GM19025 (cell line): ENCODE data around the gene PLEKHN1.
"Not testable (repeated sequence)": the region's sequence is repeated elsewhere in the genome, so short reads cannot be mapped to it uniquely, and the experiment has no call there.

Experiments
- ATAC-seq: cut with Tn5 transposase; IDR thresholded peaks from one replicate; pipeline ENCODE4 v1.9.1; 2021; ENCODE audit warnings: mild to moderate bottlenecking, low read depth, moderate library complexity; ENCODE audit not compliant: unreplicated experiment

PLEKHN1 gene

DNA sequence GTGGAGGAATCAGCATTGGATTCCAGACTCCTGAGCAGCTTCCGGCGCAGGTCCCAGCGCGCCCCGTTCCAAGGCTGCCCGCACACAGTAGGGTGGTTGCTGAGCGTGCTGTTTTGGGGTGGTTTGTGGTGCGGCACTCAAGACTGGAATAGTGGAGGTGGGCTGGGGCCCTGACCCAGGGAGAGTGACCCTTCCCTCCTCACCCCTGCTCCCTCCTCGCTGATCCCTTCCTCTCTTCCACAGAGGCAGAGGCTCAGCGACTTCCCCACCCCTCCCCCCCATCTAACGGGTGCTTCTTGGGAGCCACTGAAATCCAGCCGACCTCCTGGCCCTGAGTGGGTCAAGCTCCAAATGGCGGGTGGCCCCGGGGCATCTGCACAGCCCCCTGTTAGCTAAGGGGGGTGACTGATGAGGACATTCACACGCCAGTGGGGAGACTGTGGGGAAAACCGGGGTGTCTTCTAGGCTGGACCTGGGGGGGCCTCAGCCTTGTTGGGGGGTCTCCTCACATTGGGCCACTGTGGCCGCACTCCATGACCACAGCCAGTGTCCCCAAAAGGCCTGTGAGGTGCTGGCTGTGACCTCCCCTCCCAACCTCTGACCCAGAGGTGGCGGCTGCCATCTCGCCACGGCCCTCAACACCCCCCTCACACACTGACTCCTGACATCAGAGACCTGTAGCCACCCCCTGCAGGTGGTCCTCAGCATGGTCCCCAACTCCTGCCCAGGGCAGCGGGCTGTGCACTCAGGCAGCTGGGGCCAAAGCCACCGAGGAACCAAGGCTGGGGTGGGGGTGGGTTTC is 37.5 kb downstream of the PLEKHN1 start:
- no peak for ATAC-seq

DNA sequence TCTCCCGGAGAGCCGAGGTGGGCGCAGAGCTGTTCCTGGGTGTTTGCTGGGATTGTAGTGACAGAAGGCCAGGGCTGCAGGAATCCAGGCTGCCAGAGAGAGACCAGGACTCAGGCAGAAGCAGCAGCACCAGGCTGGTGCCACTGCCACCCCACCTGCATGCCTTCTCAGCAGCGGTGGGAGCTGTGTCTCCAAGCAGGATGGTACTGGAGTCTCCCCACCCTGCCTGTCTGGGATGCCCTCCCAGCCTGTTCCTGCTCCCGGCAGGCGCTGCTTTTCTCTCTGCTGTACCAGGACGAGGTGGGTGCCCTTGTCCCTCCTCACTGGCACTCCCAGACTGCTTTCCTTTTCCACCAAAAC is 38.1 kb downstream of the PLEKHN1 start:
- no peak for ATAC-seq

DNA sequence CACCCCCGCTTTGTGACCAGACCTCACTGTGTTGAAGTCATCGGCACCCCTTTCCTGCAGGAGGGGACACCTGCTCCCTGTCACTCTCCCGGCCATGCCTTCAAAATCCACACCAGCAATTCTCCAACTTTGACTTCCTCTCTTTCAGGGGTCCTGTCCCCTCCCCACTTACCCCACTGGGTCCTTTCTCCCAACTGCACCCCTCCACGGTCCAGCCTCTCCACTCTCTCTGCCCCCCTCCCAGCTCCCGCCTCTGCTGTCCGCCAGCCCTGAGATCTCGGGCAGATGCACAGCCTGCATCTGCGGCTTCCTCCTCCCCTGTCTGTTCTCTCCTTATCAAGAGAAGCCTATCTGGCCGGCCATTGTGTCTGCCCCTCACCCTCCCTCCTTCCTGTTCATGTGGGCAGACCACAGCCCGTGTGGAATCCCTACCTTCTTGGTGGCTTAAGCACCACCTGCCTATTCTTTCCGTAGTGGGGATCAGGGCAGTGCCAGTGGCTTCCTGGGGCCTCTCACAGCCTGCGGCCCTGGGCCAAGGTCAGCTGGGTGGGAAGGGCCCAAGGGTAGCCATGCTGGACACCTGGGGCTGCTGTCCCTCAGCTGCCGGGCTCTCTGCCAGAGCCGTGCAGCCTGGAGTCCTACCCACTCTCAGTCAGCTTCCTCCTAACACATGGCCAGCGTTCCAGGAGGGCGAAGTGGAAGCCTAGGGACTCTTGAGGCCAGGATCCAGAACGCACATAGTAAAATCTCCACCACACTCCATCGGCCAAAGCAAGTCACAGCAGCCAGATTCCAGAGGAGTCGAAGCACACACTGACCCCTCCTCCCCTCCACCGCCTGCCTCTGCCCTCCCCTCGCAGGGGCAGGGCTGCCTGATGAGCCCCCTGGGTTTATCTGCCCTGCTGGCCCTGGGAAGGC is 38.8 kb downstream of the PLEKHN1 start:
- no peak for ATAC-seq

DNA sequence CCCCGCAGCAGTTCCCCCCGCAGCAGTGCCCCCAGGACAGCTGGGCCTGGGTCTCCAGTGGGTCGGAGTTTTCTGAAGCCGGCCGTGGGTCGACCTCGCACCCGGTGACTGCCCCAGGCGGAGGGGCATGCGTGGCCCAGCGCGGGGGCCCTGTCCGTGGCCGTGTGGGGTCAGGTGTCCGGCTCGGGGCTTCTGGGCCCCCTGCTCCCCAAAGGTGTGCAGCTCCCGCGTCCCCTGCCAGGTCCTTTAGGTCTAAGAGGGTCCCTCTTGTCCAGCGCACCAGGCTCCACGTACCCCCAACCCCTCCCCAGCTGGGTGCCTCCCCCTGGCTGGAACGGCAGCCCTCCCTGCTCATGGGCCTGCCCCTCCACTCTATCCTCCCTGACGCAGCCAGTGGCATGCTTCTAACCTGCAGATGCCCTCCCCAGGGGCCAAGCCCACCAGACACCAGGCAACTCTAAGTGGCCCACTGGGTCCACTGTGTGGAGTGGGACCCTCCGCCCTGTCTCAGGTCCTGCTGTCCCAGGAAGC is 39.6 kb downstream of the PLEKHN1 start:
- no peak for ATAC-seq

DNA sequence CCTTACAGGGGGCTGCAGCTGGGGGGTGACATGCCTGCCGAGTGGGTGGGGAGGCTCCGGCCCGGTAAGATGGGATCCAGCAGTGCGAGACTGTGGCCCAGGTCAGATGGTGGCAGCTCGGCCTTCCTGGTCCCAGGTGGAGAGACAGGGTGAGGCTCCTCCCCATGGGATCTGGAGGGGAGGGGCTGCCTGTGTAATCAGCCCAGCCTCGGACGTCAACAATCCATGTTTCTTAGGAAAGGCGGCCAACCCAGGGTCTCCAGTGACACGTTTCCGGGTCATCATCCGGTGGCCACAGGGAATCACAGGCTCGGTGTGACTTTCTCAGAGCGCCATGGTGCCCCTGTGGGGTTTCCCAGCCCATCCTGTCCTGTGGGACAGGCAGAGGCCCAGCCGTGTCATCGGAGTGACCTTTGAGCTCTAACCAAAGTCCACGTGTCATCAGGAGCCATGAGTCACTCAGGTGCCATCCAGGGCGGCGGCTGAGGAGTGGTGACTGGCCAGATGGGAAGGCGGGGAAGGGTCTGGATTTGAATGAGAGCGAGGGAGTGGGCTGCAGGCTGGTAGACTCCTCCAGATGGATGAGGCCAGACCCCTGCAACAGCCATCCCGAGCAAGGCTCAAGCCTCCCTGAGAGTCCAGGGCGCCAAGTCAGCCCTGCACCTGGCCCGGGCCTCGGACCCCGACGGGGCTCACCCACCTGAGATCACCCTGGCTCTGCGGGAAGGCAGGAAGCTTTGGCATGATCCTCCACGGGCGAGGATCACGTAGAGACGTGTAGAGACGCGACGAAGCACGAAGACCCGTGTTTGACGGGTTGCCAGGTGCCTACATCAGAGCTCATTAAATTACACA is 40.2 kb downstream of the PLEKHN1 start:
- ATAC-seq: no peak

DNA sequence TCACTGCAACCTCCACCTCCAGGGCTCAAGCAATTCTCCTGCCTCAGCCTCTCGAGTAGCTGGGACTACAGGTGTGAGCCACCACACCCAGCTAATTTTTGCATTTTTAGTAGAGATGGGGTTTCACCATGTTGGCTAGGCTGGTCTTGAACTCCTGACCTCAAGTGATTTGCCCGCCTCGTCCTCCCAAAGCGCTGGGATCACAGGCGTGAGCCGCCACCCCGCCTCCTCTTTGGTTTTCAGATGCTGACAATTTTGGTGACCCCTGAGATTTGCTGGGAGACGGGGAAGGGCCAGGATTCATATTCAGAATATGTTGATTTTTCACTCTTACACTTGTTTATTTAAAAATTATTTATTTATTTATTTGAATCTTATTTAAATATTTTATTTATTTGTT is 43.8 kb downstream of the PLEKHN1 start:
- not testable (repeated sequence) for ATAC-seq

DNA sequence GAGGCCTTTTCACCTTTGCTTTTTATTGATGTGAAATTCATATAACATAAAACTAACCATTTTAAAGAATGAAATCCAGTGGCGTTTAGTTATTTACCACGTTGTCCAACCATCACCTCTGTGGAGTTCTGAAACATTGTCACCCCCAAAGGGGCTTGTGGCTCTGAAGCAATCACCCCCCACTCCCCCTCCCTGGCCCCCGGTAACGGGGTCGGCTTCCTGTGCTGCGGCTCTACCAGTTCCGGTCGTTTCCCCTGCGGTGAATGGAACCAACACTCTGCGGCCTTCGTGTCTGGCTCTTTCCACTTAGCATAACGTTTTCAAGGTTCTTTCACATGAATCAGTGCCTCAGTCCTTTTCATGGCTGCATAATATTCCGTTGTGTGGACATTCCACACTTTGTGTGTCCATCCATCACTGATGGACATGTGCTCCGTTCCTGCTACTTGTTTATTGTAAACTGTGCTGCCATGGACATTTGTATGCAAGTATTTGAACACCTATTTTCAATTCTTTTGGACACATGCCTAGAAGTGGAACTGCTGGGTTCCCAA is 45.2 kb downstream of the PLEKHN1 start:
- no peak for ATAC-seq

DNA sequence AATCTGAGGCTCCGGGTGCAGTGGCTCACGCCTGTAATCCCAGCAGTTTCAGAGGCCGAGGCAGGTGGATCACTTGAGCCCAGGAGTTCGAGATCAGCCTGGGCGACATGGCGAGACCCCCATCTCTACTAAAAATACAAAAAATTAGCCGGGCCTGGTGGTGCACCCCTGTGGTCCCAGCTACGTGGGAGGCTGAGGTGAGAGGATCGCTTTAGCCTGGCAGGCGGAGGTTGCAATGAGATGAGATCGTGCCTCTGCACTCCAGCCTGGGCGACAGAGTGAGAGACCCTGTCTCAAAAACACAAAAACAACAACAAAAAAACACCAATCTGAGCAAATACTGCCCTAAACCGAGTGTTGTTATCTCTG is 46.4 kb downstream of the PLEKHN1 start:
- not testable (repeated sequence) for ATAC-seq

DNA sequence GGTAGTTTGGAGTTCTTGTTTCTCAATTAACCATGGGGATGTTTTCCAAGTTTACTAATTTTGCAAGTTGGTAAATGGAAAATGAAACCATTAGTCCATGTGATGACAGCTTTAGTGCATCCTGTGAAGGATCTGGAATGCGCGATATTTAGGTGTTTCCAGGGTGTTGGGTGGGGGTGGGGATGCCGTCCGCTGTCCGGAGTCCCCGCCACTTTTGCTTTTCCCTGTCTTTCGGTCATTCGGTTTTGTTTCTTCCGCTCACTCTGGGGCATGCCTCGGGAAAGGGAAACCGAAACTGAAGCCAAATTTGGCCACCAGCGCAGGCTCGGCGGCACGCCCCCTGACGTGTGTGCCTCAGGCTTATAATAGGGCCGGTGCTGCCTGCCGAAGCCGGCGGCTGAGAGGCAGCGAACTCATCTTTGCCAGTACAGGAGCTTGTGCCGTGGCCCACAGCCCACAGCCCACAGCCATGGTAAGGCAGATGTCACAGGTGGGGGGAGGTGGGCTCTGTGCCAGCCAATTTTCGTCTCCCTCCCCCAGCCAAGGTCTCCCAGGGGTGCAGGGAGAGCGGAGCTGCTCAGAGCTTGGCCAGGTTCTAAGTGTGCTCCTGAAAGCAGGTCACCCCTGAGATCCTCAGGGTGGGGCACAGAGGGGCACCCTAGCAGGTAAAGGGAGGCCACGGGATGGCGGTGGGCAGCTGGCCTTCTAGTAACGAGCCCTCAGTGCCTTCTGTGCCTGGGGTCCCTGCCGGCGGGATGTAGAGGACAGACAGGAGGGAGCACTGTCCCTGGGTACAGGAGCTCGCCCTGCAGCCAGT is 47.0 kb downstream of the PLEKHN1 start, which contains the start of gene ISG15:
TSS of gene ISG15 (plus strand) at position 393 of the 817 bp plus-strand sequence. CDS start at position 470, 77 bp downstream.
- ATAC-seq: no peak

DNA sequence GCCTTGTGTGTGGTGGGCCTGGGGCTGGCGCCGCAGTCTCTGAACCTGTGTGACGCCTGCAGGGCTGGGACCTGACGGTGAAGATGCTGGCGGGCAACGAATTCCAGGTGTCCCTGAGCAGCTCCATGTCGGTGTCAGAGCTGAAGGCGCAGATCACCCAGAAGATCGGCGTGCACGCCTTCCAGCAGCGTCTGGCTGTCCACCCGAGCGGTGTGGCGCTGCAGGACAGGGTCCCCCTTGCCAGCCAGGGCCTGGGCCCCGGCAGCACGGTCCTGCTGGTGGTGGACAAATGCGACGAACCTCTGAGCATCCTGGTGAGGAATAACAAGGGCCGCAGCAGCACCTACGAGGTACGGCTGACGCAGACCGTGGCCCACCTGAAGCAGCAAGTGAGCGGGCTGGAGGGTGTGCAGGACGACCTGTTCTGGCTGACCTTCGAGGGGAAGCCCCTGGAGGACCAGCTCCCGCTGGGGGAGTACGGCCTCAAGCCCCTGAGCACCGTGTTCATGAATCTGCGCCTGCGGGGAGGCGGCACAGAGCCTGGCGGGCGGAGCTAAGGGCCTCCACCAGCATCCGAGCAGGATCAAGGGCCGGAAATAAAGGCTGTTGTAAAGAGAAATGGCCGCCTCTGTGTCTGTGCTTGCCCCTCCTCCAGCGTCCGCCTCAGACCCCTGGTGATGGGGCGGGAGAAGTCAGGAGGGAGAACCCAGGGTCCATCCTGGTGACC is 47.8 kb downstream of the PLEKHN1 start:
- no peak for ATAC-seq

DNA sequence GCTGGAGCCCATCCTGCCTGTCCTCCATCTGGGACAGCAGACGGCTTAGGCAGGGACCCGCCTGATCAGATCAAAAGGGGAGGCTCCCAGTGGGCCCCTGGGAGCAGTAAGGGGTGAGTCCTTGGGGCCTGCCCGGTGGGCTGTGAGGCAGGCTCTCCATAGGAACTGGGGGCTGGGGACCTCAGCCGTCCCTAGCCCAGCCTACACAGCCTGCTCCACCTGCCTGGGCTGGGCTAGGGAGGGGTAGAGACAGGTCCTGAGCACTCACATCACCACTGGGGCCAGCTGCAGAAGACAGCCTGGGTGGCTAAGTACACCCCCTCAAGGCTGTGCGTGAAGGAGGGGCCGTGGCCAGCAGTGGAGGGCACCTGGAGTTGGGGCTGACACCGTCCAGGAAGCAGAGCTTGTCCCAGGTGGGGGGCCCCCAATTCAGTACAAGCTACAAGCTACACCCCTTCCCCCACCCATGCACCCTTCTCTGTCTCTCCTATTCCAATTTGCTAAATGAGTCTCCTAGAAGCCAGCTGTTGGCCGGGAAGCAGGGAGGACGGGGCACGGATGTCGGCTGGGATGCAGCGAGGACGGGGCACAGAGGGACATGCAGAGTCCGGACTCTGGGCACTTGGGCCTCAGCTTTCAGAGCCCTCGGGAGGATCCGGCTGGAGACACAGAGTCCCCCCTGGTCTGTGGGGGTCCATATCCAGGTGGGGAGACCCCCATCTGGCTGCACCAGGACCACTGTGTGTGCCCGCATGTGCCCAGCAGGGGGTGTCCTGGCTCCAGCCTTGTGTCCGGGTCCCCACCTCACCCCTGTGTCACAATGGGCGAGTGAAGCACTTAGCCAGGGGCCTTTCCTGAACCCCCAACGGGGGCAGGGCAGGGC is 48.8 kb downstream of the PLEKHN1 start:
- no peak for ATAC-seq

DNA sequence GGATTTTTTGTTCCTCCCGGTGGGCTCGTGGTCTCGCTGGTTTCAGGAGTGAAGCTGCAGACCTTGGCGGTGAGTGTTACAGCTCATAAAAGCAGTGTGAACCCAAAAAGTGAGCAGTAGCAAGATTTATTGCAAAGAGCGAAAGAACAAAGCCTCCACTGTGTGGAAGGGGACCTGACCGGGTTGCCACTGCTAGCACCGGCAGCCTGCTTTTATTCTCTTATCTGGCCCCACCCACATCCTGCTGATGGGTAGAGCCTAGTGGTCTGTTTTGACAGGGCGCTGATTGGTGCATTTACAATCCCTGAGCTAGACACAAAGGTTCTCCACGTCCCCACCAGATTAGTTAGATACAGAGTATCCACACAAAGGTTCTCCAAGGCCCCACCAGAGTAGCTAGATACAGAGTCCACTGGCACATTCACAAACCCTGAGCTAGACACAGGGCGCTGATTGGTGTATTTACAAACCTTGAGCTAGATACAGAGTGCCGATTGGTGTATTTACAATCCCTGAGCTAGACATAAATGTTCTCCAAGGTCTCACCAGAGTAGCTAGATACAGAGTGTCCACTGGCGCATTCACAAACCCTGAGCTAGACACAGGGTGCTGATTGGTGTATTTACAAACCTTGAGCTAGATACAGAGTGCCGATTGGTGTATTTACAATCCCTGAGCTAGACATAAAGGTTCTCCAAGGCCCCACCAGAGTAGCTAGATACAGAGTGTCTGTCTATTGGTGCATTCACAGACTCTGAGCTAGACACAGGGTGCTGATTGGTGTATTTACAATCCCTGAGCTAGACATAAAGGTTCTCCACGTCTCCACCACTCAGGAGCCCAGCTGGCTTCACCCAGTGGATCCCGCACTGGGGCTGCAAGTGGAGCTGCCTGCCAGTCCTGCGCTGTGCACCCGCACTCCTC is 51.4 kb downstream of the PLEKHN1 start:
- ATAC-seq: not testable (repeated sequence)

DNA sequence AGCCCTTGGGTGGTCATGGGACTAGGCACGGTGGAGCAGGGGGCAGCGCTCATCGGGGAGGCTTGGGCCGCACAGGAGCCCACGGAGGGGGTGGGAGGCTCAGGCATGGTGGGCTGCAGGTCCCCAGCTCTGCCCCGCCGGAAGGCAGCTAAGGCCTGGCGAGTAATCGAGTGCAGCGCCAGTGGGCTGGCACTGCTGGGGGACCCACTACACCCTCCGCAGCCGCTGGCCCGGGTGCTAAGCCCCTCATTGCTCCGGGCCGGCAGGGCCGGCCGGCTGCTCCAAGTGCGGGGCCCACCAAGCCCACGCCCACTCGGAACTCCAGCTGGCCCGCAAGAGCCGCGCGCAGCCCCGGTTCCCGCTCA is 52.0 kb downstream of the PLEKHN1 start:
- ATAC-seq: not testable (repeated sequence)

DNA sequence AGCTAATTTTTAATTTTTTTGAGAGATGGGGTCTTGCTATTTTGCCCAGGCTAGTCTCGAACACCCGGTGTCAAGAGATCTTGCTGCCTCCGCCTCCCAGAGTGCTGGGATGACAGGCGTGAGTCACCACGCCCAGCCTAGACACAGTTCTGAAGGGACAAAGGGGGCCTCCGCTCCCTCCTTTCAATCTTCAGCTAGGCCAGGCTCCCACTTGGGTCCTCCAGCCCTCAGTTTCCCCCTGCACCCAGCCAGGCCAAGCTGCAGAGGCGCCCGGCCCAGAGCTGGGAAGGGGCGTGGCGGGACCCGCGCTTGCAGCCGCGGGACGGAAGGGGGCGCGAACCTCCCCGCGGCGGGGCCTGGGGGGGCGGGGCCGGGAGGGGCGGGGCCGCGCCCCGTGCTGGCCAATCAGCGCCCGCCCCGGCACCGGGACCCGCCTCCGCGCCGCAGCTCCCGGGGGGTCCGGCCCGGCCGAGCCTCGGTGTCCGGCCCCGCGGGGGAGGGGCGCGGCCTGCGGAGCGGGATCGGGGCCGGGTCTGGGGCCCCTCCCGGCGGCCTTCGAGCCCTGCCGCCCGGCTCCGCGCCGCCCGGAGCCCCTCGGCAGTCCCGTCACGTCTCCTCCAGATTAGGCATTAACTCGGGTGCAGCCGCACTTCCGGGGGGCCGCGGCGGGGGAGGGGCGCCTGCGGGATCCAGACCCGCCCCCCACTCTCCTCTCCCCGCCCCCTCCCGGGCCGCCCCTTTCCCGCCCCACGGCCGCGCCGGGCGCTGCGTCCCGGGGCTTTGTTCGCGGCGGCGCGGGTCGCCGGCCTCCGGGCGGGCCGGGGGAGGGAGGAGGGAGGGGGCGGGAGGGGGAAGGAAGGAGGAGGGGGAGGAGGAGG is 53.1 kb downstream of the PLEKHN1 start:
- peak; percentile 66 for ATAC-seq

DNA sequence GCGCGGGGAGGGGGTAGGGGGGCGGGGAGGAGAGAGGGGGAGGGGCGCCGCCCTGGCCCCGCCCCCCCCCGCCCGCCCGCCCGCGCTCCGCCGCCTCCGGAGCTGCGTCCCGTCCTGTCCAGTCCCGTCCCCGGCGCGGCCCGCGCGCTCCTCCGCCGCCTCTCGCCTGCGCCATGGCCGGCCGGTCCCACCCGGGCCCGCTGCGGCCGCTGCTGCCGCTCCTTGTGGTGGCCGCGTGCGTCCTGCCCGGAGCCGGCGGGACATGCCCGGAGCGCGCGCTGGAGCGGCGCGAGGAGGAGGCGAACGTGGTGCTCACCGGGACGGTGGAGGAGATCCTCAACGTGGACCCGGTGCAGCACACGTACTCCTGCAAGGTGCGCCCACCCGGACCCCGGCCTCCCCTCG is 53.7 kb downstream of the PLEKHN1 start, which contains the start of gene AGRN:
TSS of gene AGRN (plus strand) at position 121 of the 405 bp plus-strand sequence. CDS start at position 174, 53 bp downstream.
- ATAC-seq: peak; percentile 23
